IMR-90 (cell line): ENCODE data around the gene GLRA3. TPM values are rescaled to one million over a fixed set of nuclear protein-coding genes. Genes with fewer than 3 reads are reported as not detected.

Experiments used
- ATAC-seq: fragments of 200-7000 bp; cut with Tn5 transposase; 2 replicates; pipeline ENCODE4 v1.9.1; 2020; ENCODE audit warnings: low read depth, mild to moderate bottlenecking, moderate library complexity
- BruUV-seq: library from RNA; stranded (reverse); fragments of 400-500 nt; replicated peaks from 2 replicates; lab custom pipeline; 2021; lab: Mats Ljungman, UMichigan
- CTCF ChIA-PET: fragments of 300-600 bp; formaldehyde crosslinking; extraction: SDS; loops from one replicate; lab custom pipeline; 2021; ENCODE audit warnings: antibody characterized with exemption; lab: Yijun Ruan, JAX
- POLR2A ChIA-PET: fragments of 300-600 bp; sonication (Branson Sonifier 250); formaldehyde crosslinking; loops from one replicate; lab custom pipeline; 2022; ENCODE audit warnings: antibody characterized with exemption; ENCODE audit not compliant: unreplicated experiment; lab: Charles Lee
- DNase-seq: peaks from one replicate; pipeline ENCODE4 v3.0.0; 2013
- H2AFZ ChIP-seq: replicated peaks from 2 replicates; pipeline ENCODE3; 2013; ENCODE audit warnings: low read length, mild to moderate bottlenecking; ENCODE audit not compliant: poor library complexity
- H2AK5ac ChIP-seq: 2 replicates; pipeline ENCODE4 v1.6.1; 2013; ENCODE audit warnings: low read depth, low read length, inconsistent platforms
- H2AK9ac ChIP-seq: replicated peaks from 2 replicates; pipeline ENCODE3; 2013; ENCODE audit warnings: mild to moderate bottlenecking, low read depth, low read length, moderate library complexity; ENCODE audit not compliant: poor library complexity
- H2BK120ac ChIP-seq: 2 replicates; pipeline ENCODE4 v1.6.1; 2013; ENCODE audit warnings: low read depth, low read length, inconsistent platforms
- H2BK15ac ChIP-seq: 3 replicates; pipeline ENCODE4 v1.6.1; 2013; ENCODE audit warnings: low read depth, low read length, inconsistent platforms
- H2BK20ac ChIP-seq: 2 replicates; pipeline ENCODE4 v1.6.1; 2013; ENCODE audit warnings: low read depth, mild to moderate bottlenecking, inconsistent platforms, low read length, moderate library complexity
- H2BK5ac ChIP-seq: 2 replicates; pipeline ENCODE4 v1.6.1; 2013; ENCODE audit warnings: mild to moderate bottlenecking, low read depth, low read length, inconsistent platforms; ENCODE audit not compliant: poor library complexity, severe bottlenecking
- H3K14ac ChIP-seq: replicated peaks from 2 replicates; pipeline ENCODE4 v1.6.1; 2013; ENCODE audit warnings: low read depth, low read length, inconsistent platforms
- H3K18ac ChIP-seq: 2 replicates; pipeline ENCODE4 v1.6.1; 2013; ENCODE audit warnings: low read depth, low read length, control low read depth
- H3K23ac ChIP-seq: 2 replicates; pipeline ENCODE4 v1.6.1; 2013; ENCODE audit warnings: low read depth, low read length, inconsistent platforms
- H3K27ac ChIP-seq: 2 replicates; pipeline ENCODE4 v1.5.1; 2013; ENCODE audit warnings: mild to moderate bottlenecking, control low read depth, low read length; ENCODE audit not compliant: insufficient read depth
- H3K27me3 ChIP-seq: 2 replicates; pipeline ENCODE4 v1.6.1; 2013; ENCODE audit warnings: low read length; ENCODE audit not compliant: control insufficient read depth, insufficient read depth
- H3K36me3 ChIP-seq: 2 replicates; pipeline ENCODE4 v1.6.1; 2013; ENCODE audit warnings: low read length, mixed read lengths; ENCODE audit not compliant: control insufficient read depth, insufficient read depth
- H3K4ac ChIP-seq: 2 replicates; pipeline ENCODE4 v1.6.1; 2013; ENCODE audit warnings: low read depth, low read length, inconsistent platforms
- H3K4me1 ChIP-seq: 2 replicates; pipeline ENCODE4 v1.6.1; 2013; ENCODE audit warnings: low read length, mixed read lengths; ENCODE audit not compliant: control insufficient read depth, insufficient read depth
- H3K4me2 ChIP-seq: 2 replicates; pipeline ENCODE4 v1.6.1; 2013; ENCODE audit warnings: low read depth, mild to moderate bottlenecking, control low read depth, low read length, moderate library complexity
- H3K4me3 ChIP-seq: 2 replicates; pipeline ENCODE4 v1.5.1; 2013; ENCODE audit warnings: low read depth, mild to moderate bottlenecking, control low read depth, low read length, moderate library complexity; ENCODE audit not compliant: insufficient read depth
- H3K56ac ChIP-seq: 2 replicates; pipeline ENCODE4 v1.6.1; 2013; ENCODE audit warnings: low read length, inconsistent platforms; ENCODE audit not compliant: insufficient read depth; ENCODE audit errors: extremely low read depth
- H3K79me1 ChIP-seq, 2 experiments: 2 replicates each; pipeline ENCODE4 v1.6.1; 2013; ENCODE audit warnings: low read length in 2 of 2, inconsistent platforms in 1 of 2, low read depth in 1 of 2
- H3K9ac ChIP-seq: 2 replicates; pipeline ENCODE4 v1.6.1; 2013; ENCODE audit warnings: low read depth, low read length, control low read depth
- H3K9me1 ChIP-seq: 2 replicates; pipeline ENCODE4 v1.6.1; 2013; ENCODE audit warnings: low read length, inconsistent platforms; ENCODE audit not compliant: insufficient read depth
- H3K9me3 ChIP-seq: 2 replicates; pipeline ENCODE4 v1.6.1; 2013; ENCODE audit warnings: low read length; ENCODE audit not compliant: control insufficient read depth, insufficient read depth
- H4K20me1 ChIP-seq: 2 replicates; pipeline ENCODE4 v1.6.1; 2013; ENCODE audit warnings: low read length, inconsistent platforms; ENCODE audit not compliant: insufficient read depth
- H4K5ac ChIP-seq: 2 replicates; pipeline ENCODE4 v1.6.1; 2013; ENCODE audit warnings: mild to moderate bottlenecking, low read depth, low read length, control low read depth
- H4K8ac ChIP-seq, 2 experiments: 2 replicates each; pipeline ENCODE4 v1.6.1; 2013; ENCODE audit warnings: low read depth in 2 of 2, low read length in 2 of 2, control low read depth in 1 of 2, inconsistent platforms in 1 of 2
- H4K91ac ChIP-seq: 2 replicates; pipeline ENCODE4 v1.6.1; 2013; ENCODE audit warnings: low read depth, low read length, inconsistent platforms; ENCODE audit not compliant: insufficient read depth
- CHD1 ChIP-seq: IDR thresholded peaks from 2 replicates; pipeline ENCODE4 v1.6.1; 2012; ENCODE audit warnings: low read depth, low read length, improper control_type of control experiment
- FOS ChIP-seq: fragments of 150-350 bp; IDR thresholded peaks from 2 replicates; pipeline ENCODE4 v1.6.1; 2016; ENCODE audit warnings: low read depth, low read length
- MAZ ChIP-seq: IDR thresholded peaks from 2 replicates; pipeline ENCODE4 v1.6.1; 2012; ENCODE audit warnings: low read depth, mild to moderate bottlenecking, low read length, improper control_type of control experiment, moderate library complexity, borderline replicate concordance
- MXI1 ChIP-seq: IDR thresholded peaks from 2 replicates; pipeline ENCODE4 v1.6.1; 2012; ENCODE audit warnings: low read depth, mild to moderate bottlenecking, low read length, moderate library complexity, borderline replicate concordance
- NFE2L2 ChIP-seq: fragments of 150-350 bp; IDR thresholded peaks from 2 replicates; pipeline ENCODE4 v1.6.1; 2016; ENCODE audit warnings: low read depth, mild to moderate bottlenecking, low read length
- RAD21 ChIP-seq: IDR thresholded peaks from 2 replicates; pipeline ENCODE4 v1.6.1; 2012; ENCODE audit warnings: low read length, improper control_type of control experiment
- RCOR1 ChIP-seq: IDR thresholded peaks from 2 replicates; pipeline ENCODE4 v1.6.1; 2012; ENCODE audit warnings: mild to moderate bottlenecking, low read length, improper control_type of control experiment; ENCODE audit not compliant: insufficient replicate concordance
- RFX5 ChIP-seq: IDR thresholded peaks from 2 replicates; pipeline ENCODE4 v1.8.0; 2012; ENCODE audit warnings: low read depth, mild to moderate bottlenecking, low read length, moderate library complexity
- SMC3 ChIP-seq: fragments of 150-350 bp; IDR thresholded peaks from 2 replicates; pipeline ENCODE4 v1.6.1; 2016; ENCODE audit warnings: low read depth, mild to moderate bottlenecking, antibody characterized with exemption, low read length, moderate library complexity
- WGBS, 2 experiments: methylation state at CpG; one replicate each; pipeline versions ENCODE4 v1.1.5 to v1.1.7; 2013; ENCODE audit warnings: missing lambda C conversion rate in 2 of 2; ENCODE audit not compliant: insufficient read length in 1 of 2; ENCODE audit errors: extremely low coverage in 2 of 2; 5-methylcytosine and 5-hydroxymethylcytosine counted together
- dilution Hi-C: fragments of 300-500 bp; cut with HindIII; formaldehyde crosslinking; loops from one replicate; pipeline ENCODE4 v1.14.3; 2018; ENCODE audit warnings: low sequenced_read_pairs; ENCODE audit not compliant: unreplicated experiment
- in situ Hi-C: fragments of 300-500 bp; cut with MboI; formaldehyde crosslinking; loops from 3 replicates; pipeline ENCODE4 v1.14.3; 2019; ENCODE audit warnings: low sequenced_read_pairs, inconsistent platforms, mixed read lengths
- intact Hi-C: fragments of 100-400 bp; cut with micrococcal nuclease; formaldehyde crosslinking; loops from 2 replicates; pipeline ENCODE4 v1.10.0; 2022
- polyA plus RNA-seq, 3 experiments: library from polyadenylated mRNA; depleted of rRNA; stranded (reverse); fragments of >200 nt; gene quantifications; 2 replicates each; pipeline ENCODE4 v1.2.3, GENCODE V29; 2012; ENCODE audit warnings: low replicate concordance in 1 of 3
- total RNA-seq: library from RNA; depleted of rRNA; stranded (reverse); fragments of >200 nt; gene quantifications from 2 replicates; pipeline ENCODE4 v1.2.3, GENCODE V29; 2012
- TF ChIP-seq, protein P1 (sequence below): fragments of 150-350 bp; IDR thresholded peaks from 2 replicates; pipeline ENCODE4 v1.6.1; 2016; ENCODE audit warnings: low read depth, mild to moderate bottlenecking, low read length, moderate library complexity, borderline replicate concordance
- TF ChIP-seq, protein P2 (sequence below): fragments of 150-350 bp; IDR thresholded peaks from 2 replicates; pipeline ENCODE4 v1.6.1; 2017; ENCODE audit warnings: mild to moderate bottlenecking, antibody characterized with exemption, low read length, low read depth
- TF ChIP-seq, protein P3 (sequence below): conservative IDR thresholded peaks from 2 replicates; pipeline ENCODE4 v1.5.1; 2012; ENCODE audit warnings: mild to moderate bottlenecking, low read depth, low read length, improper control_type of control experiment

Gene GLRA3
- total and polyA plus RNA-seq, 2 of the 4 experiments (the other 2 are of a cell fraction): not detected

DNA sequence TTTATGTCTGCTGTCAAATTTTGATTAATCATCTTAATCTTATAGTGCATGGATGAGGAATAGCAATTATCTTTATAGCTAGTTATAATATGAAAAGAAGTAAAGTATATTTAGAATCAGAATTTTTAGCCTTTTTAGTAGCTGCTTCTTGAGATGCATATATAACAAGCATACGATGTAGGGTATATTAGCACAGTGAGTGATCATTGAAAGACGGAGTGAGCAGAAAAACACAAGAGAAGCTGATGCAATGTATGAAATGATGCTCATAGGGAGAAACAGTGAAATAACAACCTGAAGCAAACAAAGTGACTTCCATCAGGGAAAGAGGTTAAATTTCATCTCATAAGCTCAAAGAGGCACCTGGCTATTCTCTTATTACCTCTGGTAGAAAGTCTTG lies 77.0 kb downstream of the GLRA3 start:
- in situ Hi-C loops: loop anchor here (25.0 kb wide), 2 partner anchors 785 to 1585 kb away; no protein-coding TSS in a partner anchor
- intact Hi-C loops: no loop called here
- no peak overlapping the region for H2AFZ ChIP-seq
- no peak overlapping the region for H2BK15ac ChIP-seq
- no peak overlapping the region for H4K91ac ChIP-seq
- no peaks in the 10 kb centered on the region for H3K36me3 ChIP-seq
- BruUV-seq: no TSS peak
- no peaks in the 10 kb centered on the region for H3K79me1 ChIP-seq
- H2AK5ac ChIP-seq: no peak overlapping the region
- H2AK9ac ChIP-seq: no peak overlapping the region
- no peaks in the 10 kb centered on the region for H4K20me1 ChIP-seq
- ATAC-seq: no peak
- DNase-seq: no peak
- H3K27ac ChIP-seq: no peak overlapping the region
- H3K27me3 ChIP-seq: no peaks in the 10 kb centered on the region
- no peak overlapping the region for H2BK20ac ChIP-seq
- POLR2A ChIA-PET: no interaction called here
- dilution Hi-C loops: no loop called here
- no peak overlapping the region for H2BK5ac ChIP-seq
- no CpG with 5 or more reads among the region's 2 CpGs for WGBS, 2 experiments
- CTCF ChIA-PET: no interaction called here
- no peak overlapping the region for H2BK120ac ChIP-seq
- no peaks in the 10 kb centered on the region for H3K9me3 ChIP-seq
- no peaks in the 10 kb centered on the region for H3K9me1 ChIP-seq
- no peak overlapping the region for H3K23ac ChIP-seq
- no peak overlapping the region for H3K9ac ChIP-seq
- H4K8ac ChIP-seq: no peak overlapping the region
- no peak overlapping the region for H3K14ac ChIP-seq
- no peak overlapping the region for H3K56ac ChIP-seq
- no peaks in the 10 kb centered on the region for H3K4me1 ChIP-seq
- TF ChIP-seq RAD21: no peak
- TF ChIP-seq MXI1: no peak
- TF ChIP-seq FOS: no peak
- TF ChIP-seq, protein P1, sequence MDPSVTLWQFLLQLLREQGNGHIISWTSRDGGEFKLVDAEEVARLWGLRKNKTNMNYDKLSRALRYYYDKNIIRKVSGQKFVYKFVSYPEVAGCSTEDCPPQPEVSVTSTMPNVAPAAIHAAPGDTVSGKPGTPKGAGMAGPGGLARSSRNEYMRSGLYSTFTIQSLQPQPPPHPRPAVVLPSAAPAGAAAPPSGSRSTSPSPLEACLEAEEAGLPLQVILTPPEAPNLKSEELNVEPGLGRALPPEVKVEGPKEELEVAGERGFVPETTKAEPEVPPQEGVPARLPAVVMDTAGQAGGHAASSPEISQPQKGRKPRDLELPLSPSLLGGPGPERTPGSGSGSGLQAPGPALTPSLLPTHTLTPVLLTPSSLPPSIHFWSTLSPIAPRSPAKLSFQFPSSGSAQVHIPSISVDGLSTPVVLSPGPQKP: no peak
- TF ChIP-seq, protein P2, sequence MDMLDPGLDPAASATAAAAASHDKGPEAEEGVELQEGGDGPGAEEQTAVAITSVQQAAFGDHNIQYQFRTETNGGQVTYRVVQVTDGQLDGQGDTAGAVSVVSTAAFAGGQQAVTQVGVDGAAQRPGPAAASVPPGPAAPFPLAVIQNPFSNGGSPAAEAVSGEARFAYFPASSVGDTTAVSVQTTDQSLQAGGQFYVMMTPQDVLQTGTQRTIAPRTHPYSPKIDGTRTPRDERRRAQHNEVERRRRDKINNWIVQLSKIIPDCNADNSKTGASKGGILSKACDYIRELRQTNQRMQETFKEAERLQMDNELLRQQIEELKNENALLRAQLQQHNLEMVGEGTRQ: no peak
- no peak for TF ChIP-seq RCOR1
- TF ChIP-seq MAZ: no peak
- no peak for TF ChIP-seq SMC3
- TF ChIP-seq, protein P3, sequence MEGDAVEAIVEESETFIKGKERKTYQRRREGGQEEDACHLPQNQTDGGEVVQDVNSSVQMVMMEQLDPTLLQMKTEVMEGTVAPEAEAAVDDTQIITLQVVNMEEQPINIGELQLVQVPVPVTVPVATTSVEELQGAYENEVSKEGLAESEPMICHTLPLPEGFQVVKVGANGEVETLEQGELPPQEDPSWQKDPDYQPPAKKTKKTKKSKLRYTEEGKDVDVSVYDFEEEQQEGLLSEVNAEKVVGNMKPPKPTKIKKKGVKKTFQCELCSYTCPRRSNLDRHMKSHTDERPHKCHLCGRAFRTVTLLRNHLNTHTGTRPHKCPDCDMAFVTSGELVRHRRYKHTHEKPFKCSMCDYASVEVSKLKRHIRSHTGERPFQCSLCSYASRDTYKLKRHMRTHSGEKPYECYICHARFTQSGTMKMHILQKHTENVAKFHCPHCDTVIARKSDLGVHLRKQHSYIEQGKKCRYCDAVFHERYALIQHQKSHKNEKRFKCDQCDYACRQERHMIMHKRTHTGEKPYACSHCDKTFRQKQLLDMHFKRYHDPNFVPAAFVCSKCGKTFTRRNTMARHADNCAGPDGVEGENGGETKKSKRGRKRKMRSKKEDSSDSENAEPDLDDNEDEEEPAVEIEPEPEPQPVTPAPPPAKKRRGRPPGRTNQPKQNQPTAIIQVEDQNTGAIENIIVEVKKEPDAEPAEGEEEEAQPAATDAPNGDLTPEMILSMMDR: no peak
- TF ChIP-seq RFX5: no peak
- no peak for TF ChIP-seq CHD1
- no peak for TF ChIP-seq NFE2L2
- H3K4me2 ChIP-seq: no peak overlapping the region
- H3K18ac ChIP-seq: no peak overlapping the region
- no peak overlapping the region for H4K5ac ChIP-seq
- no peak overlapping the region for H3K4ac ChIP-seq
- no peak overlapping the region for H3K4me3 ChIP-seq
